ENCODE results near the gene TAF12. TPM values are rescaled to one million over a fixed set of nuclear protein-coding genes. Genes with fewer than 3 reads are reported as not detected.
A peak's percentile ranks its signal among the peaks of the same experiment; 100 is the strongest.
"Not testable (repeated sequence)": the region's sequence is repeated elsewhere in the genome, so short reads cannot be mapped to it uniquely, and the experiment has no call there.

TAF12 gene
- total RNA-seq, 2 experiments from 2014 or later = 30.4 to 33.0 TPM

- ATAC-seq = no peak
- peaks cover 8% of the 10 kb centered on the region for H3K27me3 Mint-ChIP-seq
- CTCF ChIA-PET = no interaction called here
These were observed 51.1 kb downstream of the TAF12 start, which contains the start of gene RAB42 for GRCh38 chr1:28591708-28592320. TSS of gene RAB42 (plus strand) at chr1:28592265. CDS start at chr1:28592512, 247 bp downstream.

DNA sequence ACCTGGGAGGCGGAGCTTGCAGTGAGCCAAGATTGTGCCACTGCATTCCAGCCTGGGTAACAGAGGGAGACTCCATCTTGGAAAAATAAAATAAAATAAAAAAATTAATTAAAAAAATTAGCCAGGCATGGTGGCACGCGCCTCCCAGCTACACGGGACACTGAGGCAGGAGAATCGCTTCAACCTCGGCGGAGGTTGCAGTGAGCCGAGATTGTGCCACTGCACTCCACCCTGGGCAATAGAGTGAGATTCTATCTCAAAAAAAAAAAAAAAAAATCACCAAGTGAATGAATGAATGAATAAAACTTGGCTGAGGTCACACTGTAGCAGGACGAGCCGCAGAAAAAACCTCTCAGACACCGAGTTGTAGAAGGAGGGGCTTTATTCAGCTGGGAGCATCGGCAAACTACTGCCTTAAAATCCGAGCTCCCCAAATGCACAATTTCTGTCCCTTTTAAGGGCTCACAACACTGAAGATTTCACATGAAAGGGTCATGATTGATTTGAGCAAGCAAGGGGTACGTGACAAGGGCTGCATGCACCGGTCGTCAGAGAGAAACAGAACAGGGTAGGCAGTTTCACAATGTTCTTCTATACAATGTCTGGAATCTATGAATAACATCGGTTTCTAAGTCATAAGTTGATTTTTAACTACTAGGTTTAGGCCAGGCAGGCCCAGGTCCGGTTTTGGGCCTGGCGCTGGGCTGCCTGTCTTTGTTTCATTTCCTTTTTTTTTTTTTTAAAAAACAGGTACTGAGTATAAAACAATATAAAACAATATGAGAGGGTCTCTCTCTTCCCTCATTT, 56.1 kb downstream of the TAF12 start:
- H3K9me3 Mint-ChIP-seq (ENCODE audit: low read depth); ATAC-seq; H3K27me3 Mint-ChIP-seq; H3K27ac Mint-ChIP-seq; H3K4me1 Mint-ChIP-seq; DNase-seq; CTCF ChIA-PET; H3K36me3 Mint-ChIP-seq; H3K4me3 Mint-ChIP-seq: not testable (repeated sequence)

More at GRCh38 chr1:28591708-28592320, 51.1 kb downstream of the TAF12 start, which contains the start of gene RAB42:
- Mint-ChIP-seq H3K36me3 (peaks cover 2% of the 10 kb centered on the region), H3K4me1 (peaks cover 6% of the 10 kb centered on the region), H3K4me3 (peak within 1 kb of the TSS; percentile 60), H3K27ac (no peak within 1 kb of the TSS), H3K9me3 (ENCODE audit: low read depth) (no peaks in the 10 kb centered on the region)
- no peak for DNase-seq

- no peaks in the 10 kb centered on the region for H3K9me3 Mint-ChIP-seq (ENCODE audit: low read depth)
- H3K27me3 Mint-ChIP-seq = no peaks in the 10 kb centered on the region
- DNase-seq (no peak), ATAC-seq (no peak)
- CTCF ChIA-PET = interaction anchor here (0.5 to 4.4 kb wide), 17 partner anchors 11 to 599 kb away, joined by 3 to 36 read pairs (median 5); partner anchors contain the start of genes SRSF4, TAF12, TRNAU1AP and YTHDF2
- H3K4me3 Mint-ChIP-seq = peak overlapping the region; percentile 85
- peaks cover 29% of the 10 kb centered on the region for H3K4me1 Mint-ChIP-seq
- H3K27ac Mint-ChIP-seq = peak overlapping the region; percentile 89
- H3K36me3 Mint-ChIP-seq = peaks cover 39% of the 10 kb centered on the region
These were observed 60.6 kb downstream of the TAF12 start for GRCh38 chr1:28582248-28582615.

GRCh38 chr1:28581531-28582247, 61.2 kb downstream of the TAF12 start:
- H3K4me1 Mint-ChIP-seq = peaks cover 29% of the 10 kb centered on the region
- peak overlapping the region; percentile 85 for H3K4me3 Mint-ChIP-seq
- DNase-seq (peak; percentile 96), ATAC-seq (peak; percentile 89)
- CTCF ChIA-PET = interaction anchor here (0.5 to 4.4 kb wide), 19 partner anchors 11 to 600 kb away, joined by 3 to 36 read pairs (median 5); partner anchors contain the start of genes SRSF4, TAF12, TRNAU1AP and YTHDF2
- H3K27ac Mint-ChIP-seq = peak overlapping the region; percentile 89
- H3K9me3 Mint-ChIP-seq (ENCODE audit: low read depth) = no peaks in the 10 kb centered on the region
- no peaks in the 10 kb centered on the region for H3K27me3 Mint-ChIP-seq
- peaks cover 44% of the 10 kb centered on the region for H3K36me3 Mint-ChIP-seq

- Mint-ChIP-seq H3K4me3 (peak overlapping the region; percentile 85), H3K9me3 (ENCODE audit: low read depth) (no peaks in the 10 kb centered on the region), H3K27ac (peak overlapping the region; percentile 89), H3K27me3 (no peaks in the 10 kb centered on the region), H3K36me3 (peaks cover 44% of the 10 kb centered on the region), H3K4me1 (peaks cover 29% of the 10 kb centered on the region)
- DNase-seq (peak; percentile 78), ATAC-seq (peak; percentile 22)
- CTCF ChIA-PET = interaction anchor here (0.5 to 4.4 kb wide), 17 partner anchors 12 to 601 kb away, joined by 3 to 36 read pairs (median 5); partner anchors contain the start of genes SRSF4, TAF12, TRNAU1AP and YTHDF2
These were observed 61.9 kb downstream of the TAF12 start for GRCh38 chr1:28580722-28581530.

GRCh38 chr1:28579401-28579800, 63.5 kb downstream of the TAF12 start:
- Mint-ChIP-seq H3K27ac (peak overlapping the region; percentile 89), H3K4me1 (peaks cover 31% of the 10 kb centered on the region), H3K36me3 (peaks cover 47% of the 10 kb centered on the region), H3K9me3 (ENCODE audit: low read depth) (no peaks in the 10 kb centered on the region), H3K4me3 (peak overlapping the region; percentile 85), H3K27me3 (no peaks in the 10 kb centered on the region)
- no peak for ATAC-seq
- CTCF ChIA-PET = interaction anchor here (0.6 to 4.4 kb wide), 10 partner anchors 10 to 442 kb away, joined by 3 to 36 read pairs (median 4); partner anchors contain the start of gene TRNAU1AP
- DNase-seq = no peak

DNA sequence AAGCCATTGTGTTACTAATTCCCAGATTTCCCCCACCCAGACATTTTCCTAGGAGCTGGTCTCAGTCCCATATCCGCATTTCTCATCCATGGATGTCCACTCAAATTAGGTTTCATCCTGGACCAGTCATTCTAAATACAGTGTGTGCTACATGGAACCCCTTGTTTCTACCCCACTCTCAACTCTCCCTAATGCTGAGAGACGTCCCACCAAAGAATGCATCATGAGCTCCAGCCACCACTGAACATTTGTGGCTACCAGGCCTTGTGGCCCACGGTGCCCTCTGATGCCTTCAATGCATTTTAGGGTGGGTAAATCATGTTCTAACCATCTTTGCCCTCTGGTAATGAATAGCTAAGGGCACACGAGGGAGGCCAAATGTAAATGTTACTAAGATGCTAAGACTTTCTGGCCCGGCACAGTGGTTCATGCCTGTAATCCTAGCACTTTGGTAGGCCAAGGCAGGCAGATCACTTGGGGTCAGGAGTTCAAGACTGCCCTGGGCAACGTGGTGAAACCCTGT, 64.1 kb downstream of the TAF12 start:
- DNase-seq = no peak
- CTCF ChIA-PET = interaction anchor here (1.0 to 4.4 kb wide), 7 partner anchors 9 to 299 kb away, joined by 3 to 36 read pairs (median 4); partner anchors contain the start of gene TRNAU1AP
- Mint-ChIP-seq H3K9me3 (ENCODE audit: low read depth) (no peaks in the 10 kb centered on the region), H3K36me3 (peaks cover 47% of the 10 kb centered on the region), H3K4me1 (peaks cover 31% of the 10 kb centered on the region), H3K27ac (peak overlapping the region; percentile 89), H3K4me3 (peak overlapping the region; percentile 85), H3K27me3 (no peaks in the 10 kb centered on the region)
- ATAC-seq = no peak

DNA sequence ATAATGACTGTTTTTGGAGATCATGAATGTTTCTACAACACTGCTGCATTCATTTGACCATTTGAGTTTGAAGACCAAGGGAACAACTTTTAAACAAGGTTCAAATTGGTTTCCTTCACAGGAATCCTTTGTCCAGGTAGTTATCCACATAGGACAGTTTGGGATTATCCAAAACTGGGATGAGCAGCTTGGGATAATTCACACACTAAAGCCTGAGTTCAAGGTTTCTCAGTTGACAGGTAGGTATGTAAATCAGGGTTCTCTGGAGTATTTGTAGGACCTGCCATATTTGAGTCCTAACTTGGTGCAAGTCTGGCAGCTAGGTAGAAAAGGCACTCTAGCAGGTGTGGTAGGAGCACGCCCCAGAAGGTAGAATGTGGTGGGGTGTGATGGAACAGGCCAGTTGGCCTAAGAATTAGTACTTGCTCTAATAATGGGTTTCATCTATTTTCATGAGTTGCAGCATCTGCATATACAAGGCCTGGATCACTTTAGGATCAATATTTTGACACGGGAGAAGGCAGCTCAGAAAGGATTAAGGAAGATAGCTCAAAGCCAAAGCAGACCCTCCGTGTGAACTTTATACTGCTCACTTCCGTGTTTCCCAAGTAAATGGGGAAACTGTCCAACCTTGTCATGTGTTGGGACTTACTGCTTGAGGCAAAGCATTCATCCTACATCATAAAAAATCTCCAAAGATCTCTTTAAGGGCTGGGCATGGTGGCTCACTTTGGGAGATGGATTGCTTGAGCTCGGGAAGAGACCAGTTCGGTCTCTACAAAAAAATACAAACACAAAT, 64.9 kb downstream of the TAF12 start:
- ATAC-seq = no peak
- DNase-seq = no peak
- H3K9me3 Mint-ChIP-seq (ENCODE audit: low read depth) = no peaks in the 10 kb centered on the region
- H3K27ac Mint-ChIP-seq = peak overlapping the region; percentile 58
- H3K4me3 Mint-ChIP-seq = no peak overlapping the region
- H3K27me3 Mint-ChIP-seq = no peaks in the 10 kb centered on the region
- peaks cover 29% of the 10 kb centered on the region for H3K4me1 Mint-ChIP-seq
- CTCF ChIA-PET = interaction anchor here (0.6 to 4.4 kb wide), 5 partner anchors 11 to 70 kb away, joined by 3 to 19 read pairs (median 4); no protein-coding TSS in a partner anchor
- H3K36me3 Mint-ChIP-seq = peaks cover 47% of the 10 kb centered on the region

GRCh38 chr1:28577052-28577678, 65.7 kb downstream of the TAF12 start:
- H3K27ac Mint-ChIP-seq = peak overlapping the region; percentile 58
- DNase-seq (no peak), ATAC-seq (no peak)
- peaks cover 47% of the 10 kb centered on the region for H3K36me3 Mint-ChIP-seq
- H3K4me3 Mint-ChIP-seq = no peak overlapping the region
- peaks cover 27% of the 10 kb centered on the region for H3K4me1 Mint-ChIP-seq
- no peaks in the 10 kb centered on the region for H3K9me3 Mint-ChIP-seq (ENCODE audit: low read depth)
- CTCF ChIA-PET = interaction anchor here (1.0 kb wide), 1 partner anchor 26 kb away, joined by 4 read pairs; no protein-coding TSS in a partner anchor
- no peaks in the 10 kb centered on the region for H3K27me3 Mint-ChIP-seq

DNA sequence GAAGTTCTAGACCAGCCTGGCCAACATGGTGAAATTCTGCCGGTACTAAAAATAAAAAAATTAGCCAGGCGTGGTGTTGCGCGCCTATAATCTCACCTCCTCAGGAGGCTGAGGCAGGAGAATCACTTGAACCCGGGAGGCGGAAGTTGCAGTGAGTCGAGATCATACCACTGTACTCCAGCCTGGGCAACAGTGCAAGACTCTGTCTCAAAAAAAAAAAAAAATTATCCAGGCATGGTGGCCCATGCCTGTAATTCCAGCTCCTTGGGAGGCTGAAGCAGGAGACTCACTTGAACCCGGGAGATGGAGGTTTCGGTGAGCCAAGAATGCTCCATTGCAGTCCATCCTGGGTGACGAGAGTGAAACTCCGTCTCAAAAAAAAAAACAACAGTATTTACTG, 69.3 kb downstream of the TAF12 start:
- H3K27ac Mint-ChIP-seq = no peak overlapping the region
- CTCF ChIA-PET = interaction anchor here (0.6 kb wide), 1 partner anchor 352 kb away, joined by 3 read pairs; no protein-coding TSS in a partner anchor
- peaks cover 12% of the 10 kb centered on the region for H3K4me1 Mint-ChIP-seq
- H3K9me3 Mint-ChIP-seq (ENCODE audit: low read depth) = no peaks in the 10 kb centered on the region
- ATAC-seq (no peak), DNase-seq (no peak)
- H3K36me3 Mint-ChIP-seq = peaks cover 33% of the 10 kb centered on the region
- no peak overlapping the region for H3K4me3 Mint-ChIP-seq
- no peaks in the 10 kb centered on the region for H3K27me3 Mint-ChIP-seq

DNA sequence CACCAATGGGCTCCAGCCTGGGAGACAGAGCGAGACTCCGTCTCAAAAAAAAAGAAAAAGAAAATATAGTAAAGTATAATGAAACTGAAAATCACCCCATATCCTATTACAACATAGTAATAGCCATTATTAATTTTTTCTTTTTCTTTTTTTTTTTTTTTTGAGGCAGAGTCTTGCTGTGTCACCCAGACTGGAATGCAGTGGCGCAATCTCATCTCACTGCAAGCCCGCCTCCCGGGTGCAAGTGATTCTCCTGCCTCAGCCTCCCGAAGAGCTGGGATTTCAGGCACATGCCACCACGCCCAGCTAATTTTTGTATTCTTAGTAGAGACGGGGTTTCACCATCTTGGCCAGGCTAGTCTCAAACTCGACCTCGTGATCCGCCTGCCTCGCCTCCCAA, 70.0 kb downstream of the TAF12 start:
- DNase-seq; H3K27ac Mint-ChIP-seq; H3K4me3 Mint-ChIP-seq; H3K9me3 Mint-ChIP-seq (ENCODE audit: low read depth); H3K4me1 Mint-ChIP-seq; H3K27me3 Mint-ChIP-seq; CTCF ChIA-PET; ATAC-seq: not testable (repeated sequence)
- H3K36me3 Mint-ChIP-seq = peaks cover 33% of the 10 kb centered on the region

Measured in activated CD8-positive, alpha-beta memory T cell treated with anti-CD3 and anti-CD28 coated beads, Interleukin-2, amount 10 ng/mL, durations not matched to agents 7 days and 5 days (primary cell).